Measurements from ENCODE around the gene RXRA. TPM values are rescaled to one million over a fixed set of nuclear protein-coding genes. Genes with fewer than 3 reads are reported as not detected.
A peak's percentile ranks its signal among the peaks of the same experiment; 100 is the strongest.

The RXRA gene
- total and polyA plus RNA-seq, 2 of the 13 experiments (the other 11 are each of a cell fraction or from before 2014, with no cell fraction given), result 18.9 to 29.2 TPM

GRCh38 chr9:134323741-134324358 lies 2.4 kb upstream of the RXRA start (continued):
- TF ChIP-seq MTERF4 (CRISPR knock-in tag; IDR thresholded peaks at IDR 0.05) (peak; percentile 88), ARID4A (CRISPR knock-in tag; IDR thresholded peaks at IDR 0.05; ENCODE audit: borderline replicate concordance) (peak; percentile 64; the same call in 1 of the 2 replicates), FOXK1 (CRISPR knock-in tag; IDR thresholded peaks at IDR 0.05; ENCODE audit: borderline replicate concordance, low read depth) (peak; percentile 60; the same call in 1 of the 2 replicates), CHCHD3 (CRISPR knock-in tag; IDR thresholded peaks at IDR 0.05) (no peak), NFIC (IDR thresholded peaks at IDR 0.05; ENCODE audit: low read length) (no peak), DDIT3 (CRISPR knock-in tag; IDR thresholded peaks at IDR 0.05) (no peak), CREB1 (IDR thresholded peaks at IDR 0.05) (no peak), CREB1 (CRISPR knock-in tag; IDR thresholded peaks at IDR 0.05) (no peak), IKZF5 (CRISPR knock-in tag; IDR thresholded peaks at IDR 0.05) (peak; percentile 86), HOXA5 (CRISPR knock-in tag; IDR thresholded peaks at IDR 0.05) (peak; percentile 95; the same call in 1 of the 2 replicates), ZNF329 (CRISPR knock-in tag; IDR thresholded peaks at IDR 0.05; ENCODE audit: low read depth) (peak; percentile 78; the same call in 1 of the 2 replicates), ZNF75D (CRISPR knock-in tag; IDR thresholded peaks at IDR 0.05; ENCODE audit: borderline replicate concordance) (0 out of 2 replicates have a peak, but pooled peaks have one; percentile 38), MED1 (CRISPR knock-in tag; IDR thresholded peaks at IDR 0.05) (peak; percentile 81), ZNF564 (CRISPR knock-in tag; IDR thresholded peaks at IDR 0.05) (peak; percentile 86), ZNF335 (CRISPR knock-in tag; IDR thresholded peaks at IDR 0.05) (peak; percentile 80), ZNF710 (CRISPR knock-in tag; IDR thresholded peaks at IDR 0.05; ENCODE audit: borderline replicate concordance) (no peak), HNF4G (IDR thresholded peaks at IDR 0.05; ENCODE audit: borderline replicate concordance, low read depth, low read length) (0 out of 2 replicates have a peak, but pooled peaks have one; percentile 46), HNF4G (CRISPR knock-in tag; IDR thresholded peaks at IDR 0.05; ENCODE audit: borderline replicate concordance, low read depth) (no peak)
